Measurements from ENCODE around the gene FIGN.

Gene FIGN

DNA sequence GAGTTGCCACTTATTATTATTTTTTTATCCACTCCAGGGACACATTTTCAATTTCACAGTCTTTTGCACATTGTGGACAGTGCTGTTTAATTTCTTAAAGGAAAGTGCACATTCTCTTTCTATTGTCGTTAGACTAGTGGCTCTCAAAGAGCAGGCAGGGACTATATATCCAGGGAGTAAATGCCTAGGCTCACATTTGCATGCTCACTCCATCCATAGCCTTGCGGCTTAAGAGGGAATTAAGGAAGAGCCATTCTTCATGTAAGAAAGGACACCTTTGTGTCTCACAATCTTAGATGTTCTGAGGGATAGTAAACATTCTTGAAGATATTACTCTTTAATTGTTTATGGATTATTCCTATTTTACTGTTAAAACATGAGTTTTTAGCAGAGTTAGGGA, 70.8 kb downstream of the FIGN start:
- Histone ChIP-seq H4K20me1 (ENCODE audit: insufficient read depth) (no peaks in the 10 kb centered on the region), H3K79me2 (ENCODE audit: insufficient read depth, low read depth) (no peaks in the 10 kb centered on the region), H3K9ac (no peak overlapping the region), H3K27me3 (ENCODE audit: insufficient read depth, low read depth) (no peaks in the 10 kb centered on the region), H3K4me2 (no peak overlapping the region), H3K27ac (no peak overlapping the region), H3K36me3 (ENCODE audit: insufficient read depth) (no peaks in the 10 kb centered on the region), H3K4me1 (ENCODE audit: low read depth, poor library complexity, severe bottlenecking) (no peaks in the 10 kb centered on the region), H2AFZ (ENCODE audit: low read depth) (no peak overlapping the region), H3K4me3 (IDR thresholded peaks at IDR 0.05; ENCODE audit: insufficient read depth, low read depth, low read length) (no peak overlapping the region)
- no peak for TF ChIP-seq CTCF (conservative IDR thresholded peaks at IDR 0.05; ENCODE audit: low read depth, low read length)

DNA sequence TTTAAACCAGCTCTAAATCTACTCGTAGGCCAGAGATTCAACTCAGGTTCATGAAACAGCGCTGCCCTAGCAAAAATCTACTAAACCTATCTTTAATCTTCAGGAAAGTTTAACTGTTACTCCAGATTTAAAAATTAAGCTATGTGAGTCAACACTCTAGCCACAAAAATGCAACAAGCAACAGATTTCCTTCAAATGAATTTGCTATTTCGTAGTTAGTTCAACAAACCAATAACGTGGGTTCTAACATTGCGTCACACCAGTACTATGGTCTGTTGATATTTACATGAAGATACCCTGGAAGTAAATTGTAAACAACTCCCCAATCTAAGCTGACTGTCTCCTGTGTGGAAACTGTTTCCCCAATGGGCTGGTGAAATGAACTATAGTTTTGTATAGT, 71.2 kb downstream of the FIGN start:
- no peaks in the 10 kb centered on the region for H3K27me3 ChIP-seq (ENCODE audit: insufficient read depth, low read depth)
- no peak overlapping the region for H3K4me3 ChIP-seq (IDR thresholded peaks at IDR 0.05; ENCODE audit: insufficient read depth, low read depth, low read length)
- H3K79me2 ChIP-seq (ENCODE audit: insufficient read depth, low read depth): no peaks in the 10 kb centered on the region
- no peak overlapping the region for H3K9ac ChIP-seq
- H2AFZ ChIP-seq (ENCODE audit: low read depth): no peak overlapping the region
- no peak overlapping the region for H3K4me2 ChIP-seq
- TF ChIP-seq CTCF (conservative IDR thresholded peaks at IDR 0.05; ENCODE audit: low read depth, low read length): no peak
- no peaks in the 10 kb centered on the region for H3K36me3 ChIP-seq (ENCODE audit: insufficient read depth)
- no peaks in the 10 kb centered on the region for H4K20me1 ChIP-seq (ENCODE audit: insufficient read depth)
- no peak overlapping the region for H3K27ac ChIP-seq
- no peaks in the 10 kb centered on the region for H3K4me1 ChIP-seq (ENCODE audit: low read depth, poor library complexity, severe bottlenecking)

DNA sequence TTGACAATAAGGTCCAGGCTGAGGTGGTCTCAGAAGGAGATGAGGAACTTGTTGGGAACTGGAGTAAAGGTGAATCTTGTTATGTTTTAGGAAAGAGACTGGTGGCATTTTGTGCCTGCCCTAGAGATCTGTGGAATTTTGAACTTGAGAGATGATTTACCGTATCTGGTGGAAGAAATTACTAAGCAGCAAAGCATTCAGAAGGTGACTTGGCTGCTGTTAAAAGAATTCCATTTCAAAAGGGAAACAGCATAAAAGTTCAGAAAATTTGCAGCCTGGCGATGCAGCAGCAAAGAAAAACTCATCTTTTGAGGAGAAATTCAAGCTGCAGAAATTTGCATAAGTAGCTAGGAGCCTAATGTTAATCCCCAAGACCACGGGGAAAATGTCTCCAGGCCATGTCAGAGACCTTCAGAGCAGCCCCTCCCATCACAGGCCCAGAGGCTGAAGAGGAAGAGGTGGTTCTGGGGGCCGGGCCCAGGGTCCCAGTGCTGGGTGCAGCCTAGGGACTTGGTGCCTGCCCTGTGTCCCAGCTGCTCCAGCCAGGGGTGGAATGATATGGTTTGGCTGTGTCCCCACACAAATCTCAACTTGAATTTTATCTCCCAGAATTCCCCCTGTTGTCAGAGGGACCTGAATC, 73.5 kb downstream of the FIGN start:
- no peak overlapping the region for H3K4me3 ChIP-seq (IDR thresholded peaks at IDR 0.05; ENCODE audit: insufficient read depth, low read depth, low read length)
- no peak overlapping the region for H2AFZ ChIP-seq (ENCODE audit: low read depth)
- H3K4me1 ChIP-seq (ENCODE audit: low read depth, poor library complexity, severe bottlenecking): no peaks in the 10 kb centered on the region
- no peak overlapping the region for H3K4me2 ChIP-seq
- no peak overlapping the region for H3K27ac ChIP-seq
- H3K79me2 ChIP-seq (ENCODE audit: insufficient read depth, low read depth): no peaks in the 10 kb centered on the region
- no peak for TF ChIP-seq CTCF (conservative IDR thresholded peaks at IDR 0.05; ENCODE audit: low read depth, low read length)
- H4K20me1 ChIP-seq (ENCODE audit: insufficient read depth): no peaks in the 10 kb centered on the region
- no peaks in the 10 kb centered on the region for H3K27me3 ChIP-seq (ENCODE audit: insufficient read depth, low read depth)
- no peaks in the 10 kb centered on the region for H3K36me3 ChIP-seq (ENCODE audit: insufficient read depth)
- no peak overlapping the region for H3K9ac ChIP-seq

GRCh38 chr2:163659224-163659623, 76.6 kb downstream of the FIGN start:
- Histone ChIP-seq H2AFZ (ENCODE audit: low read depth) (no peak overlapping the region), H3K36me3 (ENCODE audit: insufficient read depth) (no peaks in the 10 kb centered on the region), H3K27ac (no peak overlapping the region), H3K79me2 (ENCODE audit: insufficient read depth, low read depth) (no peaks in the 10 kb centered on the region), H3K27me3 (ENCODE audit: insufficient read depth, low read depth) (no peaks in the 10 kb centered on the region), H3K4me1 (ENCODE audit: low read depth, poor library complexity, severe bottlenecking) (no peaks in the 10 kb centered on the region), H3K4me2 (no peak overlapping the region), H3K4me3 (IDR thresholded peaks at IDR 0.05; ENCODE audit: insufficient read depth, low read depth, low read length) (no peak overlapping the region), H3K9ac (no peak overlapping the region), H4K20me1 (ENCODE audit: insufficient read depth) (no peaks in the 10 kb centered on the region)
- no peak for TF ChIP-seq CTCF (conservative IDR thresholded peaks at IDR 0.05; ENCODE audit: low read depth, low read length)
